ENCODE measurements around the gene COL18A1.

GRCh38 chr21:45515241-45516061 lies 110.5 kb downstream of the COL18A1 start:
- no peak for TF ChIP-seq POLR2A (IDR thresholded peaks at IDR 0.05)
- TF ChIP-seq, protein P1, sequence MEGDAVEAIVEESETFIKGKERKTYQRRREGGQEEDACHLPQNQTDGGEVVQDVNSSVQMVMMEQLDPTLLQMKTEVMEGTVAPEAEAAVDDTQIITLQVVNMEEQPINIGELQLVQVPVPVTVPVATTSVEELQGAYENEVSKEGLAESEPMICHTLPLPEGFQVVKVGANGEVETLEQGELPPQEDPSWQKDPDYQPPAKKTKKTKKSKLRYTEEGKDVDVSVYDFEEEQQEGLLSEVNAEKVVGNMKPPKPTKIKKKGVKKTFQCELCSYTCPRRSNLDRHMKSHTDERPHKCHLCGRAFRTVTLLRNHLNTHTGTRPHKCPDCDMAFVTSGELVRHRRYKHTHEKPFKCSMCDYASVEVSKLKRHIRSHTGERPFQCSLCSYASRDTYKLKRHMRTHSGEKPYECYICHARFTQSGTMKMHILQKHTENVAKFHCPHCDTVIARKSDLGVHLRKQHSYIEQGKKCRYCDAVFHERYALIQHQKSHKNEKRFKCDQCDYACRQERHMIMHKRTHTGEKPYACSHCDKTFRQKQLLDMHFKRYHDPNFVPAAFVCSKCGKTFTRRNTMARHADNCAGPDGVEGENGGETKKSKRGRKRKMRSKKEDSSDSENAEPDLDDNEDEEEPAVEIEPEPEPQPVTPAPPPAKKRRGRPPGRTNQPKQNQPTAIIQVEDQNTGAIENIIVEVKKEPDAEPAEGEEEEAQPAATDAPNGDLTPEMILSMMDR (IDR thresholded peaks at IDR 0.05) = no peak
